ENCODE measurements around the gene TRUB1.

Gene TRUB1

DNA sequence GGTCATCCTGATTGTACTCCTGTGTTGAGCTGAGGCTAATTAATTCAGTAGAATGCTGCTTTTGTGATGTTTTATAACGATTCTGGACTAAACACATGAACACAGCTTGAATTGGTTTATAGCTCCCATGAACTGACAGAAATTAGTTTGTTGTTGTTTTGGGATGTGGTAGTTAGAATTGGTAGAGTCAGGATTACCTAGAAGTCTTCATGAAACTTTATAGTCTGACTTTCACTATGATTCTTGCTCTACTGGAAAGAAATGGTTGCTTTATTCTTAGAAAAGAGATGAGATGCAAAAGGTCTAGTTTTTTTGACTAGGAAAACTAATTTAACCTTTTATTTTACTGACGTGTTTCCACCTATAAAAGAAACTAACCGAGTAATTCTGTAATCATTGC, 23.4 kb upstream of the TRUB1 start:
- Histone ChIP-seq H3K9ac (ENCODE audit: low read depth, low read length) (no peak overlapping the region), H3K4me3 (ENCODE audit: low read depth in 1 of 2, low read length in 2 of 2) (no peak overlapping the region), H3K36me3 (ENCODE audit: insufficient read depth, low read length) (no peaks in the 10 kb centered on the region), H4K20me1 (ENCODE audit: insufficient read depth, low read length) (no peaks in the 10 kb centered on the region), H3K4me2 (ENCODE audit: insufficient read depth, low read length) (no peak overlapping the region), H3K27ac (ENCODE audit: low read length) (no peak overlapping the region), H3K79me2 (ENCODE audit: insufficient read depth, low read length) (no peaks in the 10 kb centered on the region), H3K4me1 (ENCODE audit: insufficient read depth, low read length) (no peaks in the 10 kb centered on the region), H3K9me3 (ENCODE audit: insufficient read depth, low read length, severe bottlenecking) (no peaks in the 10 kb centered on the region), H2AFZ (ENCODE audit: low read depth, low read length) (no peak overlapping the region), H3K27me3 (ENCODE audit: insufficient read depth, low read length, poor library complexity) (peaks cover 14% of the 10 kb centered on the region)
- no peak for DNase-seq
- TF ChIP-seq EZH2 (IDR thresholded peaks at IDR 0.05; ENCODE audit: borderline replicate concordance, low read depth, low read length, severe bottlenecking) = no peak
- no peak for ATAC-seq (ENCODE audit: insufficient read depth, low read depth)

DNA sequence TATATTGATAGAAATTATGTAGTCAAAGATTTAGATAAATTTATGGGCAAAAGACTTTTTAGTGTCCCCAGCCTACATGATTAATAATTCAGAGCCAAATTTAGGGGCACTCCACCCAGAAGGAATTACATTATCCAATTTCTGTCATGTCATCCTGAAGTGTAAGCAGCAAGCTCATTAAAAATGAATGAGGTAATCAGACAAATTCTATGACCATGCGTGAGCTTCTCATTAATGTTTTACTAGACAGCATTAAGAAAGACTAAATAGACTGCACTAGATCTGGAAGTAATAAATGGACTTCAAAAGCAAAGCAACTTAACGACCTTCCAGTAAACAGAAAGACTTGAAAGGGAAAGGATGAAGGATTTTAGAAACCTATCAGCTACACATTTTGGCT, 22.7 kb upstream of the TRUB1 start:
- Histone ChIP-seq H2AFZ (ENCODE audit: low read depth, low read length) (no peak overlapping the region), H3K79me2 (ENCODE audit: insufficient read depth, low read length) (no peaks in the 10 kb centered on the region), H3K9ac (ENCODE audit: low read depth, low read length) (no peak overlapping the region), H4K20me1 (ENCODE audit: insufficient read depth, low read length) (no peaks in the 10 kb centered on the region), H3K4me2 (ENCODE audit: insufficient read depth, low read length) (no peak overlapping the region), H3K4me1 (ENCODE audit: insufficient read depth, low read length) (no peaks in the 10 kb centered on the region), H3K4me3 (ENCODE audit: low read depth in 1 of 2, low read length in 2 of 2) (no peak overlapping the region), H3K27me3 (ENCODE audit: insufficient read depth, low read length, poor library complexity) (peaks cover 14% of the 10 kb centered on the region), H3K9me3 (ENCODE audit: insufficient read depth, low read length, severe bottlenecking) (no peaks in the 10 kb centered on the region), H3K36me3 (ENCODE audit: insufficient read depth, low read length) (no peaks in the 10 kb centered on the region), H3K27ac (ENCODE audit: low read length) (no peak overlapping the region)
- no peak for DNase-seq
- ATAC-seq (ENCODE audit: insufficient read depth, low read depth) = no peak
- no peak for TF ChIP-seq EZH2 (IDR thresholded peaks at IDR 0.05; ENCODE audit: borderline replicate concordance, low read depth, low read length, severe bottlenecking)
- no peak for TF ChIP-seq CTCF (IDR thresholded peaks at IDR 0.05; ENCODE audit: borderline replicate concordance, extremely low read depth, low read length, poor library complexity, severe bottlenecking)

DNA sequence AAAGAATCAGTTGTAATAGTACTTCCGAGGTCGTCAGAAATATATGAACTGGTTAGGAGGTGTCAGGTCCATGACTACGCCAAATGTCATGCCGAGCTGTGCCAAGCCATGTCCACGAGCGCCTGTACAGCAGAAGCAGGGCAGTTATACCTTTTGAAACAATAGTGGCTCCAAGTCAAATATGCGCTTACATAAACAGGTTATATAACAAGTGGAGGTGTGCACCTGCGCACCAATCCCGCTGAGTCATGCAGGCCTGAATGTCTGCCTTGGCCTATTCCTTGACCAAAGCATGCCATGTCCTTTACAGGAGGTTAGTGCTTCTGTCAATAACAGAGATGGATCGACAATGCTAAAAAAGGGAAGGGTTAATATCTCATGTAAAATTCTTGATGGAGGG, 21.3 kb upstream of the TRUB1 start:
- no peaks in the 10 kb centered on the region for H4K20me1 ChIP-seq (ENCODE audit: insufficient read depth, low read length)
- no peaks in the 10 kb centered on the region for H3K36me3 ChIP-seq (ENCODE audit: insufficient read depth, low read length)
- no peaks in the 10 kb centered on the region for H3K9me3 ChIP-seq (ENCODE audit: insufficient read depth, low read length, severe bottlenecking)
- peaks cover 16% of the 10 kb centered on the region for H3K27me3 ChIP-seq (ENCODE audit: insufficient read depth, low read length, poor library complexity)
- no peak overlapping the region for H3K9ac ChIP-seq (ENCODE audit: low read depth, low read length)
- H3K27ac ChIP-seq (ENCODE audit: low read length) = no peak overlapping the region
- no peak for ATAC-seq (ENCODE audit: insufficient read depth, low read depth)
- no peak overlapping the region for H2AFZ ChIP-seq (ENCODE audit: low read depth, low read length)
- H3K4me3 ChIP-seq (ENCODE audit: low read depth in 1 of 2, low read length in 2 of 2) = no peak overlapping the region
- no peaks in the 10 kb centered on the region for H3K79me2 ChIP-seq (ENCODE audit: insufficient read depth, low read length)
- no peak for DNase-seq
- no peaks in the 10 kb centered on the region for H3K4me1 ChIP-seq (ENCODE audit: insufficient read depth, low read length)
- no peak for TF ChIP-seq EZH2 (IDR thresholded peaks at IDR 0.05; ENCODE audit: borderline replicate concordance, low read depth, low read length, severe bottlenecking)
- TF ChIP-seq CTCF (IDR thresholded peaks at IDR 0.05; ENCODE audit: borderline replicate concordance, extremely low read depth, low read length, poor library complexity, severe bottlenecking) = no peak
- H3K4me2 ChIP-seq (ENCODE audit: insufficient read depth, low read length) = no peak overlapping the region

DNA sequence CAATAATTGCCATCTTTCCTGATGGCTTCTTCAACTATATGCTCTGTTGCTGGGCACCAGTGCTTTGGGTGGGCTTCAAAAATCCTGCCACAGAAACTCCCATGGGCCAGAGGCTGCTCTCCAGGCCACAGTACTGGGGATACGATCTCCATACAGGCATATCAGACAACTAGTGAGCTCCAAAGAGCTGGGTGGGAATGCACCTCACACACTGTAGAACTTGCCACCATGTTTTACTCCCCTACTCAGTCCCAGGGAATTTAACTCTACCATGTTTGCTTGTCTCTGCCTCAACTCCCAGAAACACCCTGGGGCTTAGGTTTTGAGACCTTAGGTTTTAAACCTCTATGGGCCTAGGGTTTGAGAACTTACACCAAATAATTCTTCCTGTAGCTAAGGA, 20.5 kb upstream of the TRUB1 start:
- Histone ChIP-seq H3K9ac (ENCODE audit: low read depth, low read length) (no peak overlapping the region), H3K27me3 (ENCODE audit: insufficient read depth, low read length, poor library complexity) (peaks cover 16% of the 10 kb centered on the region), H3K27ac (ENCODE audit: low read length) (no peak overlapping the region), H3K36me3 (ENCODE audit: insufficient read depth, low read length) (no peaks in the 10 kb centered on the region), H3K4me1 (ENCODE audit: insufficient read depth, low read length) (no peaks in the 10 kb centered on the region), H3K4me2 (ENCODE audit: insufficient read depth, low read length) (no peak overlapping the region), H3K4me3 (ENCODE audit: low read depth in 1 of 2, low read length in 2 of 2) (no peak overlapping the region), H3K9me3 (ENCODE audit: insufficient read depth, low read length, severe bottlenecking) (no peaks in the 10 kb centered on the region), H2AFZ (ENCODE audit: low read depth, low read length) (no peak overlapping the region), H4K20me1 (ENCODE audit: insufficient read depth, low read length) (no peaks in the 10 kb centered on the region), H3K79me2 (ENCODE audit: insufficient read depth, low read length) (no peaks in the 10 kb centered on the region)
- TF ChIP-seq EZH2 (IDR thresholded peaks at IDR 0.05; ENCODE audit: borderline replicate concordance, low read depth, low read length, severe bottlenecking) (no peak), CTCF (IDR thresholded peaks at IDR 0.05; ENCODE audit: borderline replicate concordance, extremely low read depth, low read length, poor library complexity, severe bottlenecking) (no peak)
- ATAC-seq (ENCODE audit: insufficient read depth, low read depth) (no peak), DNase-seq (no peak)

Data from DND-41 (cell line).